Endothelial cell of hepatic sinusoid (primary cell): Measurements from ENCODE around the gene LIMK1.

Experiments used
- in situ Hi-C: cut with HindIII; loops from 2 replicates; pipeline ENCODE4 v1.10.0; 2017; ENCODE audit warnings: low sequenced_read_pairs

The LIMK1 gene

DNA sequence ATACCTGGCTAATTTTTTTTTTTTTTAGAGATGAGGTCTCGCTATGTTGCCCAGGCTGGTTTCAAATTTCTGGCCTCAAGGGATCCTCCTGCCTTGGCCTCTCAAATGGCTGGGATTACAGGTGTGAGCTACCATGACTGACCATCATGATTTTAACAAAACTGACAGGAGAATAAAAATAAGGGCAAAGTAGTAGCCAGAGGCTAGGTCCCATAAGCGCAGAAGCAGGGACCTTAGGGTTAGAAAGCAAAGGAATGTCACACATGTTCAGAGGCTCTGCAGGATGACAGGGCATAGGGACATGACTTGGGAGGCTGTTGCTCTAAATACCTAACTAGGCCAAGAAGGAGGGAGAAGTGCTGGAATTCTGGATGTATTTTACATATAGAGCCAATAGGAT lies 5.1 kb upstream of the LIMK1 start:
- in situ Hi-C loops = no loop called here

DNA sequence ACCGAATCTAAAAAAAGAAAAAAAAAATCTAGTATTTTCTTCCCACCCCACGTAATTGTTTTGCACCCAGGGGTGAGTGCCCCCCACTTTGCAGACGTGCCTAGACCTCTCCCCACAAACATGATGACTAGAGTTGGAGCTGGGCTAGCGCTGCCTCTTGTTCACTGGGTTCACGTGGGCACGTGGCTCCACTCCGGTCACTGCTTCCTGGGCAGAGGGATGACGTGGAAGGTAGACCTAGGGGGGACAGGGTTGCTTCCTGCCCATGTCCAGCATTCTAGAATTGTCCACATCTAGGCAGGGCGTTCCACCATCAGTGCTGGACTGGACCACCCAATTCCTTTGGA lies 861 bp upstream of the LIMK1 start:
- in situ Hi-C loops = no loop called here

DNA sequence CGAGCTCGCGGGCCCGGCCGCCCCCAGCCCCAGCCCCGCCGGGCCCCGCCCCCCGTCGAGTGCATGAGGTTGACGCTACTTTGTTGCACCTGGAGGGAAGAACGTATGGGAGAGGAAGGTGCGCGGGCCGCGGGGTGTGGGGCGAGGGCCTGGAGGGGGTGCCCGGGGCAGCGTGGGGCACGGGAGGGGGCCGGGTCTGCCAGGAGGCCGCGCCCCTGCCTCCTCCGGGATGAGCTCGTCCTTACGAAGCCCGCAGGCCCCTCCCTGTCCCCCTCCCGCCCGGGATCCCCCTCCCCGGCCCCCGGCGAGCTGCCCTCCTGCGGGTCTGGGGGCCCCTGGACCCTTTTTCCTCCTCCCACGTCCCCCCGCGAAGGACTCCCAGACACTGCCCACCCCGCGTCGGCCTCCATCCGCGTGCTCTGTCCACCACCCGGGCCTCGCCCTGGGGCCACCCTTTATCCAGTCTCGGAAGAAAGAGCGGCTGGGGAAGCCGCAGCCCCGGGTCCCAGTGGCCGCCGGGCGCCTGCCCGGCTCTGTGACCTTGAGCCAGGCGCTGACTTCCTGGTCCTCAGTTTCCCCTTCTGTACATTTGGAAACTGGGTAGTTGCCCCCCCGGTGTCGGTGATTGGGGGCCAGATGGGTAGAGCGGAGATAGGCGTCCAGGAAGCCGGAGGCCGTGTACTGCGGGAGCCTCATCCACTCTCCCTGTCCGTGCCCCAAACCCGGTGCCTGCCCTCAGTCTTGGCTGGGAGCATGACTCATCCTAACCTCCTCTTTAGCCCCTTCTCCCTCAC lies 521 bp downstream of the LIMK1 start:
- in situ Hi-C loops = no loop called here

DNA sequence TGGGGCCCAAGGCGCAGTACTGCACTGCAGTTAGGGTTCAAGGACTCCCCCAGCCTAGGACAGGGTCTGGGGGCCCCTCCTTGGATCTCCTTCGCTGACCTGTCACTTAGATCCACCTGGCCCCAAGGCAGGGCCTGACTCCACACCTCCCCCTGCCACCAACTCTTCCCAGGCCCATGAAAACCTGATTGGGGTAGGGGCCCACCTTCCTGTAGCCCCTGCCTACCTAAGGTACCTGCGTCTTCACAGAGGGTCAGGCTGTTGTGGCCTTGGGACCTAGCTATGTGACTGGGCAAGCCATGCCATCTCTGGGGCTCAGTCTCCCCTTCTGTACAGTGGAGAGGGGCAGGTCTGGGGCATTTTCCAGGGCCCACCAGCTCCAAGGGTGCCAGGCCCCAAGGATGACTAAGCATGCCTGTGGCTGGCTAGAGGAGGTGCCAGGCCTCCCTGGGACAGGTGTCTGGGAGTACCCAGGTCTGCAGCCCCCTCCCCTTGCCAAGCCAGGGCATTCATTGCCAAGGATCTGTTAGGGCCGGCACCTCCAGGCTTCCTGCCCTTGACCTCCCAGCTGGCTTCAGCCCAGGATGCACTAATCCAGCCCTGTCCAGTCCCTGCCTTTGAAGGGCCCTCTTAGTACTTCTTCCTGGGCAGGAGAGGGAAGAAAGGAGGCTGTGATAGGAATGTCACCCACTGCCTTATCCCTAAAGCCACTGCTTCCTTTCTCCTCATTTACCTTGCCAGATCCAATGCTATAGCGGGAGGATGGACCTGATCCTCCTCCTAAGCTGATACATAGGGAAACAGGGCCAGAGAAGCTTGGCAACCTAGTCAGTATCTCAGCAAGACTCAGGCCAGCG lies 1.3 kb downstream of the LIMK1 start:
- in situ Hi-C loops = loop anchor here (5.0 kb wide), 1 partner anchor 92 kb away; no protein-coding TSS in a partner anchor

DNA sequence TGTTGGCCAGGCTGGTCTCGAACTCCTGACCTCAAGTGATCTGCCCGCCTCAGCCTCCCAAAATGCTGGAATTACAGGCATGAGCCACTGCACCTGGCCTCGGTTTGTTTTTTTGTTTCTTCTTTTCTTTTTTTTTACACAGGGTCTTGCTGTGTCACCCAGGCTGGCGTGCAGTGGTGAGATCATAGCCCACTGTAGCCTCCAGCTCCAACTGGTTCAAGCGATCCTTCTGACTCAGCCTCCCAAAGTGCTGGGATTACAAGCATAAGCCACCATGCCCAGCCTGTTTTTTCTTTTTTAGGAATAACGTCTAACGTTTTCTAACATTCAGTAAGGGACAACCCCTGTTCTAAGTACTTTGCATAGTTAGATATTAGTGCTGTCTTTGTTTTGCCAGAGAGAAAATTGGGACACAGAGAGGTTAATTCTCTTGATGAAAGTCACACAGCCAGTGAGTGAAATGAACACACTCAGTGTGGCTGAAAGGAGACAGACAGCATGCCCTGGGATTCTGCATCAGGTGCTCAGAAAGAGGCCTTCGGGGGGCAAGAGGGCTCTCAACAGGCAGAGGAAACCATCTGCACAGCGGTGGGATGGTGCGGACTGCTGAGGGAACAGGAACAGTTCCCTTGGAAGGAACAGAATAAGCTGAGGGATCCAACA lies 4.3 kb downstream of the LIMK1 start:
- in situ Hi-C loops = loop anchor here (5.0 kb wide), 1 partner anchor 89 kb away; no protein-coding TSS in a partner anchor

DNA sequence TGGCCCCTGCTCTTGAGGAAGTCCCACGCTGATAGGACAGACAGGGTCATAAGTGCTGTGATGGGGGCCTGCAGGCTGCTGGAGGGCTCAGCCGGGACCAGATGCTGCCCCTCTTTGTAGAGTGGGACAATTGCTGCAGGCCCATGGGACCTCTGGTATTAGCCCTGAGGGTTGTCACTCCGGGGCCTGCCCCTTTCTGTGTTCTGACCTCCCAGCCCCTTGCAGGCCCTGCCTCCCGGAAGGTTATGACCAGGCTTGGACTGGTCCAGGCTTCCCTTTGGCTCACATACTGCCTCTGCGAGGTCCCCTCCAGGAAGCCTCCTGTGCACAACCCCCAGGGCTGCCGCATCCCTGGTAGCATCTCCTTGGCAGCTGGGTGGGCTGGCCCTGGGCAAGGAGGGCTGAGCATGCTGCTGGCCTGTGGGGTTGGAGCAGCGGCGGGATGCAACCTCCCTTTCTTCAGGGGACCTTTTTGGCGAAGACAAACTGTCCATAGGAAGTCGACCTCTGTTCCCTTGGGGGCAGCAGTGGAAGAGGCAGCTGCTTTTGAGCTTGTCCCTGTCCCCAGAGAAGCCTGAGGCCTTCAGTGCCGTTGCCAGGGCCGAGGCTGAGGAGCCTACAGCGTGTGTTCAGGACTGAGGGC lies 8.8 kb downstream of the LIMK1 start:
- in situ Hi-C loops = no loop called here

DNA sequence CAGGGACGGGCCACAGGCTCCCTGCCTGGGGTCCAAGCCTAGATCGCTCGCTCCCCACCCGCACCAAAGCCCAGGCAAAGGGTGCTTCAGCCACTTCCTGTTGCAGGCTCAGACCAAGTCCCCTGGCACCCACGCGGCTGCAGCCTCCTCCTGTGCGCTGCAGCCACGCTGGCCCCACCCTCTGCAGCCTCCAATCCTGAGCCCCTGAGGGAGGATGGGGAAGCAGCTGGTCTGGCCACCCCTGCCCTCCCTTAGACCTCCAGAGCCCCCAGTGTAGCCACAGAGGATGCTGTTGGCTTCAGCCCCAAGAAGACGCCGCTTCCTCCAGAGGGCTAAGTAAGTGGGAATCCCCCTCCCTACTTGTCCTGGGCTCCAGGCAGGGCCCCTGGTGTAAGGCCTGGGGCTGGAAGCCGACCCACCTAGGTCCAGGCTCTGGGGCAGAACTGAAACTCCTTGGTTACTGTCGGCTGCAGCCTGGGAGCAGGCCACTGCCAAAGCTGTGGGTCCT lies 9.4 kb downstream of the LIMK1 start:
- in situ Hi-C loops = no loop called here

DNA sequence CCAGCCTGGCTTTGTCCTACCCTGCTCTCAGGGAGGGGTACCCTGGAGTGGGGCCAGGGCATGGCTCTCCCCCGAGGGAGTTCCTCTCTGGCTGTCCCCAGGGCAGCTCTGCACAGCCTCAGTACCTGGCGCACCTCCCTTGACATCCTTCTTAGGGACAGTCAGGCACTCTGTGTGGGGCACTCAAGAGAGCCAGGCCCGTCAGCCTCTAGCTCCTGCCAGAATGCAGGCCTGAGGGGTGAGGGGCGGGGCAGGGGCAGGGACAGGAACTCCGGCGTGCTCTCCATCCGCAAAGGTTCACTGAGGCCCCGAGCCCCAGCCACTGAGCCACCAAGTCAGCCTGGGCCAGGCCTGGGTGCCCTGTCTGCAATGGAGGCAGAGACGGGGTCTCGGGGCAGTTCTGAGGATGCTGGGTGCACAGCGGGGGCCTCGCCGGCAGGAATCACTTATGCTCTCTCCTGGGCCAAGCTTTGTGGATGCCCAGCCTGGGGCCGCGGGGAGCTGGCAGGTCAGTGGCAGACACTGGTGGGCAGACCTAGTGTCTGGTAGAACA lies 10.1 kb downstream of the LIMK1 start:
- in situ Hi-C loops = no loop called here

DNA sequence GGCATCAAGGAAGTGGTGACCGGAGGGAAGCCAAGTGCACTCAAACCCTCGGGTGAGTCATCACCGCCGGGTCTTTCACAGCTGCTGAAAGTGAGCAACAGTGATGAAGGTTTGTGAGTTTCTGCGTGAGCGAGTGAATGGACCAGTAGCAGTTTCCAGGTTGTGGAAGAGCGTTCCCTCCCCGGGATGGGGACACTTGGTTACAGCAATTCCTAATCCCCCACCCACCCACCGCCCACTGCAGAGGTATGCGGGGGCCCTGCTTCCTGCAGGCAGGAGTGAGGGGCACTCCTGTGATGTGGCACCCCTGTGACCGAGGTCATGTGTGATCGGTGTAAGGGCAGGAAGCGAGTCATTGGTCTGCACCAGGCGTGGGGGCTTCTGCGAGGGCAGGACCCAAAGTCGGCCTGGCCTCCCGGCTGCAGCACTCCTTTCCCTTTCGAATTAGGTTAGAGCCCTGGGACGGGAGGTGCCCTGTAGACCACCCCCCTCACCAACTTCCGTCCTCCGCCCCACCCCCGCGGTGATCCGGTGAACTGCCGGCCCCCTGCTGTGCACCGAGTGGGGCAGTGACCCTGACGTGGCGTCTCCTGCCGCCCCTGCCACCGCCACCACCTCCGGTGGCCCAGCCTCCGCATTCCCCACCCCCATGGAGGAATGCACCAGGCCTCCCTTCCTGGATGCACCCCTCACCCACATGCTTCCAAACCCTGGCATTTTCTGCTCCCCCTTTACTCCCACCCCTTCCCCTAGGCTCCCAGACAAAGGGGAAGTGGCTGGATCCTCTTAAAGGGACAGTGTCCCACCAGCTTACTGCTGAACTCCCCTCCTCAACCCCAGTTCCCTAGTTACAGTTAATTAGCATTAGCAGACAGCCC lies 10.9 kb downstream of the LIMK1 start:
- in situ Hi-C loops = no loop called here

DNA sequence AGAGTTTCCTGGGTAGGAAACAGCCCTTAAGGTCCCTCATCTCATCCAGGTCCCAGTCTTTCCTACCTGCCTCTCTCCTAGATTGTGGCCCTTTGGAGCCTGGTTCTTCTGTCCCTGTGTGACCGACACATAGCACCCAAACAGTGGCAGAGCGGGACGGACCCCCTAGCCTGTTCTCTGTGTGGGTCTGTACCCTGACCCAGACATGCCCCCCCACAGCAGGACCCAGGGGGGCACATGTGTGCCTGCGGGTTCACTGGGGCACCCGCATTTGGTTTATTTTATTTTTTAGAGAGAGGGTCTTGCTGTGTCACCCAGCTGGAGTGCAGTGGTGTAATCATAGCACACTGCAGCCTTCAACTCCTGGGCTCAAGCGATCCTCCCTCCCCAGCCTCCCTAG lies 11.5 kb downstream of the LIMK1 start:
- in situ Hi-C loops = no loop called here

DNA sequence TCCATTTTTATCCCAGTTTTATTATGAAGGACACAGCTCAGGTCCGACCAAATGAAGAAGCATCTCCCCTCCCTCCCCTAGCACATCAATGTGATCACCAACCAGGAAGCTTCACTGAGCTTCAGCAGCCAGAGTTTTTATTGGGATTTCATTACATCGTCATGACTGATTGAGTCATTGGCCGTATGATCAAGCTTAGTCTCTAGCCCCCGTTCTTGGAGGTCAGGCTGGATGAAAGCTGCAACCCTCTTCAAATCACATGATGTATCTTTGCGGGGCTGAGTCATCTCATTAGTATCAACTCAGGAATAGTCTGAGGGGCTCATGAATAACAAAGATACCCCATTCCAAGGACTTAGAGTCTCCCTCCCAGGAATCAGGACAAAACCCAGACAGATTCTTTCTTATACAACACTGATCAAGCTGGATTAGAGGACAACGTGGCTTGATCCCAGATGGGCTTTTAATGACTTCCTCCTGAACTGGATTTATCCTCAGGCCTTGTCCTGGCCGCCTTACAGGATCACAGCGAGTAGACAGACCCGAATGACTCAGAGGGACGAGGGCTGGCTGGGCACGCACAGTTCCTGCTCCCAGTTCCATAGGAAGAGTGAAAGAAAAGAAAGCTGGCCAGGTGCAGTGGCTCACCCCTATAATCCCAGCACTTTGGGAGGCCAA lies 14.5 kb downstream of the LIMK1 start:
- in situ Hi-C loops = no loop called here

DNA sequence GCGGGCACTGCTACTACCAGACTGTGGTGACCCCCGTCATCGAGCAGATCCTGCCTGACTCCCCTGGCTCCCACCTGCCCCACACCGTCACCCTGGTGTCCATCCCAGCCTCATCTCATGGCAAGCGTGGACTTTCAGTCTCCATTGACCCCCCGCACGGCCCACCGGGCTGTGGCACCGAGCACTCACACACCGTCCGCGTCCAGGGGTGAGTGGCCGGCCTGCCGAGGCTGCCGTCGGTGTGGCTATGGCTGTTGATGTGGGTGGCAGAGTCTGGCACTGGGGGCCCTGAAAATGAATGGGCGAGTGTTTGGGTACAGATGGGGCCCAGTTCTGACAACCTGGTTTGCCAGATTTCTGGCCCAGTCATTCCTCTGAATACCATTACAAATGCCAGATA lies 15.4 kb downstream of the LIMK1 start:
- in situ Hi-C loops = no loop called here

DNA sequence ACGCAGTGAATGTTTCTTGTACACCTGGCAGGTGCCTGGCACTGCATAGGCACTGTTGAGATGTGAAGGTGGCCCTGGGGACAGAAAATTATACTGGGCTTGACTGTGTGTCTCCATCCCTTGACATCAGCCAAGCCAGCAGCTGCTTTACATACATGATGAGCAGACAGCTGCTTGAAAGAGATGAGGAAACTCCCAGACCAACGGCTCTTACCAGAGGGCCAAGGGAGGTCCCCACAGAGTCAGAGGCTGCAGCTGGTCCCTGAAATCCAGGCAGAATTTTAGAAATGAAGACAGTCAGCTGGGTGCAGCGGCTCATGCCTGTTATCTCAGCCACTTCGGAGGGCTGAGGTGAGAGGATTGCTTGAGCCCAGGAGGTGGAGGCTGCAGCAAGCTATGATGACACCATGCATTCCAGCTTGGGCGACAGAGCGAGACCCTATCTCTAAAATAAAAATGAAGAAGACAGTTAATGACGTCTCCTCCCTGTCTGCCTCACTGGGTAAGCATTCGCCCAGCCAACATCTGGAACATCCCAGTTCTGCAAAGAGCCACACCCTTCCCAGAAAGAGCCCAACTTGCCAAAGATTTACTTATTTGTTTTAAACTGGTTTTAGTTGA lies 17.6 kb downstream of the LIMK1 start:
- in situ Hi-C loops = no loop called here

DNA sequence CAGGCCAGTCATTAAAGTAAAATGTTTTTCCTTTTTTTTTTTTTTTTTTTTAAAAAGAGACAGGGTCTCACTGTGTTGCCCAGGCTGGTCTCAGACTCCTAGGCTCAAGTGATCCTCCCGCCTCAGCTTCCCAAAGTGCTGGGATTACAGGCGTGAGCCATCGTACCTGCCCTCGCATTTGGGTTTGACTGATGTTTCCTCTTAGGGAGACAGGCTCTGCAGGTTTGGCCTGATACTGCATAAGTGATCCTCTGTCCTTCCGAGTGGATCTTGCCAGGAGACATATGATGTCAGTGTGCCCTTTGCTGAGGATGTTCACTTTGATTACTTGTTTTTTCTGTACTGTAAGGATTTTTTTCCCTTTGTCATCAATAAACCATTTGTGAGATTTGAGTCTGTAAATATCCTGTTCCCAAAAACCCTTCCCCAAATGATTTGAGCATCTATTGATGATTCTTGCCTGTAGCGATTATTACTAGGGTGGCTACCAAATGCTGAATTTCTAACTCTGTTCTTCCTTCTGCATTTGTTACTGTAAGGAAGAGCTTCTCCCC lies 19.7 kb downstream of the LIMK1 start:
- in situ Hi-C loops = no loop called here

DNA sequence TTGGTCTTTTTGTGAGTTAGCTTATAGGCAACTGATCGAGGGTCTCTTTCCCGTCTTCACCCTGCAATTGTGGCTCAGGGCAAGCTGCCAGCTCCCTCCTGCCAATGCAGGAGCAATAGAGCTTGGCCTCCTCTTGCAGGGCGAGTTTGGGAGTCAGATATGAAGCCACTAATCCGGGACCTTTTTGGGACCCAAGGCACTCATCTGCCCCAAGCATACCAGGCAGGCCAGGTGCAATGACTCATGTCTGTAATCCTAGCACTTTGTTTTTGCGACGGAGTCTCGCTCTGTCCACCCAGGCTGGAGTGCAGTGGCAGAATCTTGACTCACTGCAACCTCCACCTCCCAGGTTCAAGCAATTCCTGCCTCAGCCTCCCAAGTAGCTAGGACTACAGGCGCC lies 21.1 kb downstream of the LIMK1 start:
- in situ Hi-C loops = no loop called here

DNA sequence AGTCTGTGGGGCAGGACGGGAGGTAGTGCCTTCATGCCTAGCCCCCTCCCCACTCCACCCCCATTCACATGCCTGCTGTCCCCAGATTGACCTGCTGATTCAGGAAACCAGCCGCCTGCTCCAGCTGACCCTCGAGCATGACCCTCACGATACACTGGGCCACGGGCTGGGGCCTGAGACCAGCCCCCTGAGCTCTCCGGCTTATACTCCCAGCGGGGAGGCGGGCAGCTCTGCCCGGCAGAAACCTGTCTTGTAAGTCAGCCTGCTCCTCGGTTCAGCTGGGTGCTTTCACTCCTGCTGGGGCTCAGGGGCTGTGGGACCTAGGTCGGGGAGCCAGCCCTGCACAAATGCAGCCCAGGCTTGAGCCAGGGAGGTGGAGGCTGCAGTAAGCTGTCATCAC lies 22.4 kb downstream of the LIMK1 start:
- in situ Hi-C loops = no loop called here

DNA sequence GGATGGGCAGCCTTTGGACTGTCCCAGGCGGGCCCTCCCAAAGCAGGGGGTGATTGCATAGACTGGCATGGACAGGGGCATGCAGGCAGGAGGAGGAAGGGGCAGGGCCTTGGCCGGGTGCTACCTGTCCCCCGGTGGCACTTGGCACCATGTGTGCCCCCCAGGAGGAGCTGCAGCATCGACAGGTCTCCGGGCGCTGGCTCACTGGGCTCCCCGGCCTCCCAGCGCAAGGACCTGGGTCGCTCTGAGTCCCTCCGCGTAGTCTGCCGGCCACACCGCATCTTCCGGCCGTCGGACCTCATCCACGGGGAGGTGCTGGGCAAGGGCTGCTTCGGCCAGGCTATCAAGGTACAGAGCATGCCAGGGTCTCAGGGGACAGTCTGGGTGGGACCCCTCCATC lies 23.2 kb downstream of the LIMK1 start:
- in situ Hi-C loops = no loop called here

DNA sequence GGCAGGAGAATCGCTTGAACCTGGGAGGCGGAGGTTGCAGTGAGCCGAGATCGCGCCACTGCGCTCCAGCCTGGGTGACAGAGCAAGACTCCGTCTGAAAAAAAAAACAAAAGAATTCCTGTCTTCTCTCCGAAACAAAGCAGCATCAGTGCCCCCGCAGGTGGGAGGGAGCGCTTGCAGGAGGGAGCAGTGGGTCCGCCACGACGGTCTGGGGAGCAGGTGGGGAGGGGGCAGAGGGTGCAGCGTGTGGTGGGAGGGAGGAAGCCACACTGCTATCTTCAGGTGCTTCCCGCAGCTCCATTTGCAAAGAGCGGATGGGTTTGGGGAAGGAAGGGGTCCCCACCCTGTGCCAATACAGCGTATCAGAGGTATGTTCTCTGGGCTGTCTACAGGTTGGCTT lies 31.7 kb downstream of the LIMK1 start:
- in situ Hi-C loops = no loop called here
